Endothelial cell of umbilical vein (primary cell): ENCODE results near the gene LMBRD1. TPM values are rescaled to one million over a fixed set of nuclear protein-coding genes. Genes with fewer than 3 reads are reported as not detected.

ENCODE experiments used
- BruUV-seq: library from RNA; stranded (reverse); fragments of 400-500 nt; replicated peaks from 2 replicates; lab custom pipeline; 2021; lab: Mats Ljungman, UMichigan
- CTCF ChIA-PET: fragments of 300-600, 350-600 bp; sonication (Branson Sonifier 250); formaldehyde crosslinking; loops from one replicate; lab custom pipeline; 2021; ENCODE audit warnings: antibody characterized with exemption, inconsistent platforms; lab: Charles Lee
- POLR2A ChIA-PET: fragments of 300-600, 350-600 bp; sonication (Branson Sonifier 250); formaldehyde crosslinking; loops from one replicate; lab custom pipeline; 2021; ENCODE audit warnings: antibody characterized with exemption, inconsistent platforms; lab: Charles Lee
- DNase-seq: peaks from one replicate; pipeline ENCODE4 v3.0.0-alpha.2; 2011; ENCODE audit warnings: low read depth, low spot score
- FAIRE-seq: peaks from 2 replicates; lab custom pipeline; 2011; peaks lifted over from hg19 to GRCh38; lab: Jason Lieb, UNC
- H2AFZ ChIP-seq: 2 replicates; pipeline ENCODE4 v1.6.0; 2012; ENCODE audit warnings: low read depth, low read length, control low read depth, inconsistent platforms
- H3K27ac ChIP-seq: 2 replicates; pipeline ENCODE4 v1.5.1; 2011; ENCODE audit warnings: low read depth, mild to moderate bottlenecking, control low read depth, low read length, moderate library complexity; ENCODE audit not compliant: insufficient read depth
- H3K27me3 ChIP-seq, 2 experiments: 2 replicates each; pipeline versions ENCODE4 v1.6.0 to v1.6.1; 2011; ENCODE audit warnings: low read length in 2 of 2, mixed read lengths in 1 of 2; ENCODE audit not compliant: control insufficient read depth in 2 of 2, insufficient read depth in 2 of 2
- H3K36me3 ChIP-seq, 2 experiments: 2 replicates in 1 of 2; 3 replicates in 1 of 2; pipeline ENCODE4 v1.5.1; 2011; ENCODE audit warnings: low read length in 2 of 2, mild to moderate bottlenecking in 1 of 2, moderate library complexity in 1 of 2; ENCODE audit not compliant: control insufficient read depth in 2 of 2, insufficient read depth in 2 of 2; ENCODE audit errors: extremely low read depth in 1 of 2
- H3K4me1 ChIP-seq: 3 replicates; pipeline ENCODE4 v1.5.1; 2011; ENCODE audit warnings: mild to moderate bottlenecking, low read length; ENCODE audit not compliant: control insufficient read depth, insufficient read depth; ENCODE audit errors: extremely low read depth
- H3K4me2 ChIP-seq: 2 replicates; pipeline ENCODE4 v1.6.1; 2011; ENCODE audit warnings: low read length, control low read depth, mixed read lengths; ENCODE audit not compliant: insufficient read depth
- H3K4me3 ChIP-seq, 3 experiments: fragments of 200-600 bp in 1 of 3; sonication (generic), shearing (Covaris generic) in 1 of 3; replicated peaks in 1 of 3; 2 replicates each; pipeline ENCODE4 v1.5.1; 2011 to 2016; ENCODE audit warnings: control low read depth in 3 of 3, low read length in 3 of 3, mild to moderate bottlenecking in 2 of 3, inconsistent platforms in 1 of 3, low read depth in 1 of 3, moderate library complexity in 1 of 3; ENCODE audit not compliant: insufficient read depth in 1 of 3
- H3K79me2 ChIP-seq: 2 replicates; pipeline ENCODE4 v1.6.0; 2012; ENCODE audit warnings: low read length, inconsistent platforms; ENCODE audit not compliant: control insufficient read depth, insufficient read depth
- H3K9ac ChIP-seq: replicated peaks from 2 replicates; pipeline ENCODE3; 2011; ENCODE audit warnings: low read length, control low read depth; ENCODE audit not compliant: insufficient read depth; ENCODE audit errors: extremely low read depth
- H3K9me1 ChIP-seq: replicated peaks from 3 replicates; pipeline ENCODE4 v1.6.0; 2011; ENCODE audit warnings: mild to moderate bottlenecking, low read length; ENCODE audit not compliant: control insufficient read depth, insufficient read depth; ENCODE audit errors: extremely low read depth
- H3K9me3 ChIP-seq: replicated peaks from 2 replicates; pipeline ENCODE4 v1.5.1; 2012; ENCODE audit warnings: low read length, inconsistent platforms; ENCODE audit not compliant: control insufficient read depth, insufficient read depth
- H4K20me1 ChIP-seq: replicated peaks from 2 replicates; pipeline ENCODE3; 2011; ENCODE audit warnings: mild to moderate bottlenecking, low read length; ENCODE audit not compliant: control insufficient read depth, insufficient read depth; ENCODE audit errors: extremely low read depth
- EZH2 ChIP-seq: IDR thresholded peaks from 2 replicates; pipeline ENCODE4 v1.6.1; 2012; ENCODE audit warnings: borderline replicate concordance, low read depth, mild to moderate bottlenecking, moderate library complexity, low read length, inconsistent platforms; ENCODE audit not compliant: severe bottlenecking
- FOS ChIP-seq: IDR thresholded peaks from 2 replicates; pipeline ENCODE4 v1.6.1; 2011; ENCODE audit warnings: mild to moderate bottlenecking, low read length, moderate library complexity, borderline replicate concordance; ENCODE audit not compliant: insufficient read depth
- GATA2 ChIP-seq: IDR thresholded peaks from 2 replicates; pipeline ENCODE4 v1.7.0; 2011; ENCODE audit warnings: low read depth, mild to moderate bottlenecking, moderate library complexity, mixed read lengths, low read length; ENCODE audit not compliant: insufficient read length, insufficient read depth
- JUN ChIP-seq: IDR thresholded peaks from 2 replicates; pipeline ENCODE4 v1.6.1; 2011; ENCODE audit warnings: borderline replicate concordance, low read depth; ENCODE audit not compliant: insufficient read length, insufficient read depth
- MYC ChIP-seq: IDR thresholded peaks from one replicate; pipeline ENCODE4 v1.6.1; 2011; ENCODE audit warnings: mild to moderate bottlenecking, low read depth, low read length
- POLR2A ChIP-seq: IDR thresholded peaks from 2 replicates; pipeline ENCODE4 v1.6.1; 2012; ENCODE audit warnings: low read depth, mild to moderate bottlenecking, control low read depth, low read length
- POLR2AphosphoS5 ChIP-seq: IDR thresholded peaks from 2 replicates; pipeline ENCODE4 v1.6.1; 2012; ENCODE audit warnings: low read depth, mild to moderate bottlenecking, control low read depth, low read length, moderate library complexity; ENCODE audit not compliant: insufficient read depth
- dilution Hi-C: fragments of 300-500 bp; cut with MboI; formaldehyde crosslinking; loops from one replicate; pipeline ENCODE4 v1.15.0; 2019; ENCODE audit warnings: low sequenced_read_pairs; ENCODE audit not compliant: extremely low pct_ligation_motif_present
- intact Hi-C: fragments of 100-400 bp; cut with micrococcal nuclease; formaldehyde crosslinking; loops from one replicate; pipeline ENCODE4 v1.10.0; 2022
- polyA plus RNA-seq, 4 experiments: library from polyadenylated mRNA; depleted of rRNA in 3 of 4; stranded (reverse) in 3 of 4; unstranded in 1 of 4; fragments of >200 nt; gene quantifications; 2 replicates each; pipeline versions ENCODE4 v1.2.1 to v1.2.3, GENCODE V29; 2011 to 2012; ENCODE audit warnings: missing spikeins in 1 of 4
- total RNA-seq: library from RNA; stranded (reverse); gene quantifications from 2 replicates; pipeline ENCODE4 v1.2.3, GENCODE V29; 2021
- TF ChIP-seq, protein P1 (sequence below): IDR thresholded peaks from 2 replicates; pipeline ENCODE4 v1.6.1; 2011; ENCODE audit not compliant: insufficient read depth, insufficient read length
- TF ChIP-seq, protein P2 (sequence below), 2 donors: IDR thresholded peaks; 1 replicate in 1 of 2; 2 replicates in 1 of 2; pipeline ENCODE4 v1.5.1; 2011; ENCODE audit warnings: low read length in 2 of 2, mild to moderate bottlenecking in 2 of 2, moderate library complexity in 2 of 2, control low read depth in 1 of 2, inconsistent platforms in 1 of 2, low read depth in 1 of 2; ENCODE audit not compliant: insufficient read depth in 1 of 2; ENCODE audit errors: extremely low read depth in 1 of 2

LMBRD1 gene
- total and polyA plus RNA-seq, 2 donors (not counting 3 experiments of a cell fraction or from before 2014, with no cell fraction given) = 9.8 to 14.6 TPM

DNA sequence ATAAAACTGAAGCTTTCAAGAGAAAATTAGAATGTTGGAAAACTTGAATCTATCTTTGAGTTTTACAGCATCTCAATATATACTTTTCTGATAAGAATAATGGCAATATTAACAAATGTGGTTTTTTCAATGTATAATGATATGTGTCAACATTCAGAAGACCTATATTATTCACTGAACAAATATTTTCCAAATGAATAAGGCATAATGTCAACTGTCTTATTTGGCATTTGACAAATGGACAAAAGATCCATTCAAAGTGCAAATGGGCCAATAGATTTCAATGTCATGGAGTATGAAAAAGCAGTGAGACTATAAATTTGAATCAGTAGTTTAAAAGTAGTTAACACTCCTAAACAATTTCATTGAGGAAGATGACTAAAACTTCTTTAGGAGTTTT, 20.9 kb downstream of the LMBRD1 start:
- no TSS peak for BruUV-seq
- no peaks in the 10 kb centered on the region for H3K27me3 ChIP-seq
- ChIA-PET POLR2A (no interaction called here), CTCF (interaction anchor here (1.4 to 1.5 kb wide), 2 partner anchors 17 to 21 kb away, joined by 3 read pairs; partner anchors contain the start of gene LMBRD1)
- H3K4me1 ChIP-seq = no peaks in the 10 kb centered on the region
- H2AFZ ChIP-seq = no peak overlapping the region
- no peak for DNase-seq
- TF ChIP-seq POLR2AphosphoS5 = no peak
- TF ChIP-seq MYC = no peak
- TF ChIP-seq, protein P1, sequence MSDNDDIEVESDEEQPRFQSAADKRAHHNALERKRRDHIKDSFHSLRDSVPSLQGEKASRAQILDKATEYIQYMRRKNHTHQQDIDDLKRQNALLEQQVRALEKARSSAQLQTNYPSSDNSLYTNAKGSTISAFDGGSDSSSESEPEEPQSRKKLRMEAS = no peak
- no peak for TF ChIP-seq FOS
- TF ChIP-seq JUN = no peak
- TF ChIP-seq, protein P2, sequence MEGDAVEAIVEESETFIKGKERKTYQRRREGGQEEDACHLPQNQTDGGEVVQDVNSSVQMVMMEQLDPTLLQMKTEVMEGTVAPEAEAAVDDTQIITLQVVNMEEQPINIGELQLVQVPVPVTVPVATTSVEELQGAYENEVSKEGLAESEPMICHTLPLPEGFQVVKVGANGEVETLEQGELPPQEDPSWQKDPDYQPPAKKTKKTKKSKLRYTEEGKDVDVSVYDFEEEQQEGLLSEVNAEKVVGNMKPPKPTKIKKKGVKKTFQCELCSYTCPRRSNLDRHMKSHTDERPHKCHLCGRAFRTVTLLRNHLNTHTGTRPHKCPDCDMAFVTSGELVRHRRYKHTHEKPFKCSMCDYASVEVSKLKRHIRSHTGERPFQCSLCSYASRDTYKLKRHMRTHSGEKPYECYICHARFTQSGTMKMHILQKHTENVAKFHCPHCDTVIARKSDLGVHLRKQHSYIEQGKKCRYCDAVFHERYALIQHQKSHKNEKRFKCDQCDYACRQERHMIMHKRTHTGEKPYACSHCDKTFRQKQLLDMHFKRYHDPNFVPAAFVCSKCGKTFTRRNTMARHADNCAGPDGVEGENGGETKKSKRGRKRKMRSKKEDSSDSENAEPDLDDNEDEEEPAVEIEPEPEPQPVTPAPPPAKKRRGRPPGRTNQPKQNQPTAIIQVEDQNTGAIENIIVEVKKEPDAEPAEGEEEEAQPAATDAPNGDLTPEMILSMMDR (IDR thresholded peaks at IDR 0.05; ENCODE audit: extremely low read depth in 1 of 2, insufficient read depth in 1 of 2, low read depth in 1 of 2, low read length in 2 of 2) = no peak
- TF ChIP-seq EZH2 = no peak
- TF ChIP-seq POLR2A = no peak
- no peak for TF ChIP-seq GATA2
- no peaks in the 10 kb centered on the region for H3K9me3 ChIP-seq
- no peak overlapping the region for H3K9ac ChIP-seq
- H3K36me3 ChIP-seq = no peaks in the 10 kb centered on the region
- no peaks in the 10 kb centered on the region for H3K9me1 ChIP-seq
- intact Hi-C loops = no loop called here
- no peak overlapping the region for H3K4me2 ChIP-seq
- FAIRE-seq = no peak
- dilution Hi-C loops = no loop called here
- no peak overlapping the region for H3K4me3 ChIP-seq
- H4K20me1 ChIP-seq = no peaks in the 10 kb centered on the region
- H3K79me2 ChIP-seq = no peaks in the 10 kb centered on the region
- no peak overlapping the region for H3K27ac ChIP-seq
